ENCODE measurements around the gene YES1.

Gene YES1

DNA sequence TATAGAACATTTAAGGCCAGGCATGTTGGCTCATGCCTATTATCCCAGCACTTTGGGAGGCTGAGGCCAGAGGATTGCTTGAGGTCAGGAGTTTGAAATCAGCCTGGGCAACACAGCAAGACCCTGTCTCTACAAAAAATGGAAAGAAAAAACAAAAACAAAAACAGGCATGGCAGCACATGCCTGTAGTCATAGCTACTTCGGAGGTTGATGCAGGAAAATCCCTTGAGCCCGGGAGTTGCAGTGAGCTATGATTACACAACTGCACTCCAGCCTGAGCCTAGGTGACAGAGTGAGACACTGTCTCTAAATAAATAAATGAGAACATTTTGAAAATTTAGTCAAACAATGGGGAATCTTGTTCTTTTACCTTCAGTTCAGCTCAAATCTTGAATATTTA lies 12.1 kb upstream of the YES1 start:
- Histone ChIP-seq H3K4me3 (ENCODE audit: low read depth in 1 of 2, low read length in 2 of 2) (no peak overlapping the region), H3K27me3 (ENCODE audit: control insufficient read depth in 1 of 2, insufficient read depth in 2 of 2, low read length in 2 of 2) (no peaks in the 10 kb centered on the region), H3K9ac (ENCODE audit: low read depth in 1 of 2, low read length in 2 of 2) (no peak overlapping the region), H3K36me3 (ENCODE audit: control insufficient read depth in 1 of 2, insufficient read depth in 2 of 2, low read length in 2 of 2) (no peaks in the 10 kb centered on the region), H3K9me3 (ENCODE audit: control insufficient read depth in 1 of 2, low read length in 2 of 2) (no peaks in the 10 kb centered on the region), H3K27ac (ENCODE audit: low read depth, low read length) (no peak overlapping the region), H3K4me1 (ENCODE audit: control insufficient read depth in 1 of 2, insufficient read depth in 2 of 2, low read length in 2 of 2) (no peaks in the 10 kb centered on the region)

DNA sequence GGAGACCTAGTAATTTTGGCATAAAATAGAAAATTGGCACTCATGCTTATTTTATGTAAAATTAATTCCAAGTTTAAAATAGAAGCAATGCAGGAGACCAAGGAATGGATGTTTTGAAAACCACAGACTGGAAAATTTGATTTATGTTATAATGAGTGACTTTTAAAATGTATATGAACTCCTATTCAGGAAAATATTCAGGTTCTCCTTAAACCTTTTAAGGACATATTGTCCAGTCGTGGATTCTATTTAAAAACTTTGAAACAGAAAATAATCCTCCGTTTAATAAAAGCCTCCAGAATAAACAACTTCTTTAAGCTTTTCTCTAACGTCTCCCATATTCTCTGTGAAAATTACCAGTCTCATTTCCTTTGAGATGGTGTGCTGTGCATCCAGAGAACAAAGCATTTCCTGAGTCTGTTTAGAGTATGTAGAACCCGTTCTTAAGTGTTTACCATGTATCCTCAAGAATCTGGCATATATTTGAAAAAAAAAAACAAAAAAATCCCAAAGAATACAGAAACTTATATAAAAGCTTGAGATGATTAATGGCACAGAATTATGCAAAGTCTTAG lies 8.6 kb upstream of the YES1 start:
- H3K9me3 ChIP-seq (ENCODE audit: control insufficient read depth in 1 of 2, low read length in 2 of 2), result no peaks in the 10 kb centered on the region
- H3K27me3 ChIP-seq (ENCODE audit: control insufficient read depth in 1 of 2, insufficient read depth in 2 of 2, low read length in 2 of 2), result no peaks in the 10 kb centered on the region
- no peaks in the 10 kb centered on the region for H3K36me3 ChIP-seq (ENCODE audit: control insufficient read depth in 1 of 2, insufficient read depth in 2 of 2, low read length in 2 of 2)
- H3K9ac ChIP-seq (ENCODE audit: low read depth in 1 of 2, low read length in 2 of 2), result no peak overlapping the region
- H3K4me3 ChIP-seq (ENCODE audit: low read depth in 1 of 2, low read length in 2 of 2), result no peak overlapping the region
- H3K27ac ChIP-seq (ENCODE audit: low read depth, low read length), result no peak overlapping the region
- H3K4me1 ChIP-seq (ENCODE audit: control insufficient read depth in 1 of 2, insufficient read depth in 2 of 2, low read length in 2 of 2), result no peaks in the 10 kb centered on the region

DNA sequence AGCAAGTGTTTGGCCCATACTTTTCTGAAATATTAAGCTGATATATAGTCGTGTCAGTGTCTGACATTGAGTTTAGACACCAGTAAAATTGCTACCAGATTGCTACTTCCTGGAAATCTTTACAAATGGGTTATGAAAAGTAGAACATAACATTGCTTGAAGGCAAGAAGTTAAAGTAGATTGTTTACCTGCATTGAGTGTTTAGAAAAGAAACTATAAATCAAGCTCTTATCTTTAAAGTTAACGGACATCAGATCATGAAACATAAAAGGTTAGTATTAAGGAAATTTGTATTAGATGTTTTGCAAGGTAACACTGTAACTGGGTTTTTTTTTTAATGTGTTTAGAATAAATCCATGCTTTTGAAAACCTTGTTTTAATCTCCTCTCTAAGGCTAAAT lies 4.8 kb upstream of the YES1 start:
- H3K4me1 ChIP-seq (ENCODE audit: control insufficient read depth in 1 of 2, insufficient read depth in 2 of 2, low read length in 2 of 2), result peaks cover 4 to 7% of the 10 kb centered on the region in 2 donors
- H3K9ac ChIP-seq (ENCODE audit: low read depth in 1 of 2, low read length in 2 of 2), result no peak overlapping the region
- H3K36me3 ChIP-seq (ENCODE audit: control insufficient read depth in 1 of 2, insufficient read depth in 2 of 2, low read length in 2 of 2), result no peaks in the 10 kb centered on the region
- no peak overlapping the region for H3K27ac ChIP-seq (ENCODE audit: low read depth, low read length)
- H3K4me3 ChIP-seq (ENCODE audit: low read depth in 1 of 2, low read length in 2 of 2), result no peak overlapping the region
- no peaks in the 10 kb centered on the region for H3K27me3 ChIP-seq (ENCODE audit: control insufficient read depth in 1 of 2, insufficient read depth in 2 of 2, low read length in 2 of 2)
- H3K9me3 ChIP-seq (ENCODE audit: control insufficient read depth in 1 of 2, low read length in 2 of 2), result no peaks in the 10 kb centered on the region

DNA sequence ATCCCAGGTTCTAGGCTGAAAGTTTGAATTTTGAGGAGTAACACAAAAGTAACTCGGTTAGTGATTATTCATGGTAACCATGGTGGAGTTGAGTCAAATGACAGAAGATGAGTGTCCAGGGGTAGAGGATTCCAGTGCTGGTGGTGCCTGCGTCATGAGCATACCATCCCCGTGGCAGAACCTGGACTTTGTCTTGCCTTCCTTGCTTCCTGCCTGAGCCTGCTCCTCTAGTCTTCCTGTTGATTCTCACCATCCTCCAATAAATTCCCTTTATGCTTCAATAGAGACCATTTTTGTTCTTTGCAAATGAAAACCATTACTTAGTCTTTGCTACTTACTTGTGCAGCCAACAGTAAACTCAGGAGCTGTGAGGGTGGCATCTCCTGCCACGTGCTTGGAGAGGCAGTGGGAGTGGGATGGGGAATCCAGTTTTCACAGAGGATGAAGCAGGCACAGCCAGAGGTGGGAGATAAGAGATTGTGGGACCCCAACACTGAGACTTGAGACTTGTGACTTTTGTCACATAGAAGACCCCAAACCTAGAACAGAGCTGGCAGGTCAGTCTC lies 4.1 kb upstream of the YES1 start:
- Histone ChIP-seq H3K36me3 (ENCODE audit: control insufficient read depth in 1 of 2, insufficient read depth in 2 of 2, low read length in 2 of 2) (no peaks in the 10 kb centered on the region), H3K4me1 (ENCODE audit: control insufficient read depth in 1 of 2, insufficient read depth in 2 of 2, low read length in 2 of 2) (peaks cover 4 to 7% of the 10 kb centered on the region in 2 donors), H3K27ac (ENCODE audit: low read depth, low read length) (no peak overlapping the region), H3K27me3 (ENCODE audit: control insufficient read depth in 1 of 2, insufficient read depth in 2 of 2, low read length in 2 of 2) (no peaks in the 10 kb centered on the region), H3K4me3 (ENCODE audit: low read depth in 1 of 2, low read length in 2 of 2) (no peak overlapping the region), H3K9ac (ENCODE audit: low read depth in 1 of 2, low read length in 2 of 2) (no peak overlapping the region), H3K9me3 (ENCODE audit: control insufficient read depth in 1 of 2, low read length in 2 of 2) (no peaks in the 10 kb centered on the region)

GRCh38 chr18:815353-815752 lies 3.3 kb upstream of the YES1 start:
- Histone ChIP-seq H3K4me1 (ENCODE audit: control insufficient read depth in 1 of 2, insufficient read depth in 2 of 2, low read length in 2 of 2) (peaks cover 6 to 7% of the 10 kb centered on the region in 2 donors), H3K27ac (ENCODE audit: low read depth, low read length) (no peak overlapping the region), H3K9me3 (ENCODE audit: control insufficient read depth in 1 of 2, low read length in 2 of 2) (no peaks in the 10 kb centered on the region), H3K27me3 (ENCODE audit: control insufficient read depth in 1 of 2, insufficient read depth in 2 of 2, low read length in 2 of 2) (no peaks in the 10 kb centered on the region), H3K9ac (ENCODE audit: low read depth in 1 of 2, low read length in 2 of 2) (no peak overlapping the region), H3K36me3 (ENCODE audit: control insufficient read depth in 1 of 2, insufficient read depth in 2 of 2, low read length in 2 of 2) (no peaks in the 10 kb centered on the region), H3K4me3 (ENCODE audit: low read depth in 1 of 2, low read length in 2 of 2) (no peak overlapping the region)

DNA sequence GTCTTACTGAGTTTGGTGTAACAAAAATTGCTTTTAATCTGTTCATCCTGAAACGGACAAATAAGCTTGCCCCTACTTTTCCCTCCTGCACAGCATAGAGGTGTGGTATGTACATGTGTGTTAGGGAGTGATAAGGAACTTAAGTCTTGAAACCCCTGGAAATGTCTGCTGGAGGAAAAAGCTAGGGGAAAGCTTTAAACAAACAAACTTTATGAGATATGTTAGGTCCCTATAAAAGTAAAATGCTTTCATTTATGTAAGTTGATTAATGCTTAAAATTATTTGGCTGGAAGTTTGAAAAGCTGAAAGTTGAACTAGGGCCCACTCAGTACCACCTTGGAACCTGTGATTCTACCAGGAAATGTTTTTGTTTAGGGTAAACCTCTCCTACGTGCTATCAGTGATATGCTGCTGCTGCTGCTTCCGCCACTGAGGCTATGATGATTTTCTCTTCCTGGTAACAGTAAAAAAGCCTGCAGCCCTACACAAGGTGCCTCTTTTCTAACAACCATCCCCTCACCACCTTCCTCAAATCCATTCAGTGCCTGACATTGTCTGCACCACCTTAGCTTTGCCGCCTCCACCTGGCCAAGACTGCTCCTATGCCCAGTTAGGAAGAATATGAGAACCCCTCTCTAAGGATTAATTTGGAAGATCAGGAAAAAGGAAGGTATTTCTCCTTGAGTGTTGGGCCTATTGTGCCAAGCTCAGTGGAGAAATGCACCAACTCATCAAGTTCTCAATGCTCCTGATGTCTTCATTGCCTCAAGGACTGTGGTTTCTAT lies 2.5 kb upstream of the YES1 start:
- no peak overlapping the region for H3K27ac ChIP-seq (ENCODE audit: low read depth, low read length)
- H3K4me1 ChIP-seq (ENCODE audit: control insufficient read depth in 1 of 2, insufficient read depth in 2 of 2, low read length in 2 of 2), result peaks cover 8 to 11% of the 10 kb centered on the region in 2 donors
- no peak overlapping the region for H3K9ac ChIP-seq (ENCODE audit: low read depth in 1 of 2, low read length in 2 of 2)
- no peak overlapping the region for H3K4me3 ChIP-seq (ENCODE audit: low read depth in 1 of 2, low read length in 2 of 2)
- H3K36me3 ChIP-seq (ENCODE audit: control insufficient read depth in 1 of 2, insufficient read depth in 2 of 2, low read length in 2 of 2), result no peaks in the 10 kb centered on the region
- no peaks in the 10 kb centered on the region for H3K9me3 ChIP-seq (ENCODE audit: control insufficient read depth in 1 of 2, low read length in 2 of 2)
- no peaks in the 10 kb centered on the region for H3K27me3 ChIP-seq (ENCODE audit: control insufficient read depth in 1 of 2, insufficient read depth in 2 of 2, low read length in 2 of 2)

DNA sequence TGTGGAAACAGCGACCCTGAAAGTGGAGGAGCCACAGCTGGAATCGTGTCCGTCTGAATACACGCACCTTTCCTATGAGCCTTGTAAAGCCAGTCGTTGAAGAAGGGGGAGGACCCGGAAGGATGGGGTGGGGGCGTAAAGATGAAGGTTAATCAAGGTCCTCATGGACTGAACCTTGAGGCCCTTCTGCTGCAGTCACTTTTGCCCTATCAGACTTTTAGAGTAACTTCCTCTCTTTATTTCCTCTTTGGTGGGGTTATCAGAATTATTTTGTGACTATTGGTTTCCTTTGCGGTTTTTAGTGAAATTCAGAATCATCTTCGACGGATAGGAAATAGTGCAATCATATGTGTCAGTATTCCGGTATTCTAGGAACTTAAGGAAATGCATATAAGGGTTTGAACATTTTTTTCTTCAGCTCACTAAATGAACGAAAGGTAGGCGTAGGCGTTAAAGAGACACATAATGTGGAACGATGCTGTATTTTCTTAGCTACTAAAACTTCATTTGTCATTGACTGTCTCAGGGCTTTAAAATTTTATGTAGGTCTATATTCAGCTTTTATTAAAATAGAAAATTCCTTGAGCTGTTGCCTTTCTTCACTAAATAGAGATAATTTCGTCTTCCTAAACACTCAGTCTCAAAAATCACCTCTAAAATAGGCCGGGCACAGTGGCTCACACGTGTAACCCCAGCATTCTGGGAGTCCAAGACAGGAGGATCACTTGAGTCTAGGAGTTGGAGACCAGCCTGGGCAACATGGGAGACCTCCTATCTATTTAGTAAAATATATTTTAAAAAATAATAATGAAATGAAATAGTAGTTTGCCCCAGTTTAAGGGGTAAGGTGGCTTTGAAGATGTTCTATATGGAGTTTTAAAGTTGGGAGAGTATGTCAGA lies 1.4 kb upstream of the YES1 start:
- peaks cover 10 to 16% of the 10 kb centered on the region in 2 donors for H3K4me1 ChIP-seq (ENCODE audit: control insufficient read depth in 1 of 2, insufficient read depth in 2 of 2, low read length in 2 of 2)
- peak overlapping the region; percentile 61 to 88 for H3K4me3 ChIP-seq (ENCODE audit: low read depth in 1 of 2, low read length in 2 of 2)
- H3K9me3 ChIP-seq (ENCODE audit: control insufficient read depth in 1 of 2, low read length in 2 of 2), result no peaks in the 10 kb centered on the region
- no peaks in the 10 kb centered on the region for H3K36me3 ChIP-seq (ENCODE audit: control insufficient read depth in 1 of 2, insufficient read depth in 2 of 2, low read length in 2 of 2)
- H3K27me3 ChIP-seq (ENCODE audit: control insufficient read depth in 1 of 2, insufficient read depth in 2 of 2, low read length in 2 of 2), result no peaks in the 10 kb centered on the region
- peak overlapping the region; percentile 90 for H3K27ac ChIP-seq (ENCODE audit: low read depth, low read length)
- H3K9ac ChIP-seq (ENCODE audit: low read depth in 1 of 2, low read length in 2 of 2), result peak overlapping the region; percentile 71 to 81

DNA sequence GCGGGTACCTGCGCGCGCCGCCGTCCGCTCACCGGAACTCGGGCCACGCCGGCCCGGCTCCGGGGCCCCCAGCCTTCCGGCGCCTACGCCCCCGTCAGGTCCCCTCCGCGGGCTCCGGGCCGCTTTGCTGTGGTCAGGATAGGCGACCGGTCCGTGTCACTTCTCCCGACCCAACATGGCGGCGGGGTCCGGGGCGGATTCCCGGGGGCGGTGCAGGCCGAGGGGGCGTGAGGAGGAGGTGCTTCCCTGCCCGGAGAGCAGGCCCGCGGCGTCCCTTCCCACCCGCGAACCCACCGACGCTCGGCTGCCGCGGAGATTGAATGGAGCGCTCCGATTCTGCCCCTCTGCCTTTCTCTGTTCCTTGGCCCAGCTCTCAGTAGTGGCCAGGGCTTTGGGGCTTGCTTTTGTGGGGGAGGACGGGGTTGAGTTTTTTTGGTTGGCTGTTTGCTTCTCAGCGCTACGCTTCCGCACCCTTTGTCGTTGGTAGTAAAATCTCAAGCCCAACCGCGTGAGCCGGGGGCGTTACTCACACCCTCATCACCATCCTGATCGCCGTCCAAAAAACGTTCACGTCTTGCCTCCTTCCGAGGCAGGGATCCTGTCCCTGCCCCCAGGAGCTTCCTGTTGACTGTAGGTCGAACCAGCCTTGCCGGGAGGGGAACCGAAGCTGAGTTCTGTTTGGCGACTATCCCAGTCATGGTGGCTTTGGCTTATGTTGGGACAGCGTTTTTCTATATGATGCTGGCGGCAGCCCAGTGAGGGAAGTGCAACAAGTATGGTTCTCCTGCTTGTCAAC lies 532 bp upstream of the YES1 start:
- peak overlapping the region; percentile 61 to 88 for H3K4me3 ChIP-seq (ENCODE audit: low read depth in 1 of 2, low read length in 2 of 2)
- peak overlapping the region; percentile 71 to 81 for H3K9ac ChIP-seq (ENCODE audit: low read depth in 1 of 2, low read length in 2 of 2)

DNA sequence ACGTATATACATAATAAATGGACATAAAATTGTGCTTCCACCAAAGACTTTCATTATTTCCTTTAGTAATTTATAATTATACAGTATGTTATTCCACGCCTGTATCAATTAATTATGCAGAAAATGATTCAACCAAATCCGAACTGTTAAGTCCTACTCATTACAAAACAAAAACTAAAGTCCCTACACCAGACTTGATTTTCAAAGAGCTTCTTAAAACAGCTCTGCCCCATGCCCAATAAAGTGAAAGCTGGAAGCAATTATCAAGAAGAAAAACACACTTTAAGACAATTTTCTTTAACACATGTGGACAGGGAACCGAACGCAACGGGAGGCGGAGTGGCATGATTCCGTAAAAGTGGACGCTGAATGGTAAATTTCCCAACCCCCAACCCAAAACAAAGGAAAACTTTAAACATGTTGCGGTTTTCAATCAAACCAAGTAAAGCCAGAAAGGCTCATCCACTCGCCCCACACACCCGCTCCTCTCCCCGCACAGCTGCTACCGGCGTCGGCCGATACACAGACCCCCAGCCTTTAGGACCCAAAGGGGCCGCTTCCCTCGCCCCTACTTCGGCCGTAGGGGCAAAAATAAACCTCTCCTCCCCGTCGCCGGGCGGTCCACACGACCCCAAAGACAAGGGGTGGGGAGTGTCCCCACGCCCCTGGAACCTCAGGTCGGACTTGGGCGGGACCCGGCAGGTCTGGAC lies 705 bp downstream of the YES1 start:
- Histone ChIP-seq H3K36me3 (ENCODE audit: control insufficient read depth in 1 of 2, insufficient read depth in 2 of 2, low read length in 2 of 2) (no peaks in the 10 kb centered on the region), H3K9ac (ENCODE audit: low read depth in 1 of 2, low read length in 2 of 2) (peak overlapping the region; percentile 77 to 81), H3K27ac (ENCODE audit: low read depth, low read length) (peak overlapping the region; percentile 90), H3K4me3 (ENCODE audit: low read depth in 1 of 2, low read length in 2 of 2) (peak overlapping the region; percentile 61 to 88), H3K27me3 (ENCODE audit: control insufficient read depth in 1 of 2, insufficient read depth in 2 of 2, low read length in 2 of 2) (no peaks in the 10 kb centered on the region), H3K9me3 (ENCODE audit: control insufficient read depth in 1 of 2, low read length in 2 of 2) (no peaks in the 10 kb centered on the region), H3K4me1 (ENCODE audit: control insufficient read depth in 1 of 2, insufficient read depth in 2 of 2, low read length in 2 of 2) (peaks cover 10 to 25% of the 10 kb centered on the region in 2 donors)

More for the DNA sequence above, 532 bp upstream of the YES1 start:
- Histone ChIP-seq H3K9me3 (ENCODE audit: control insufficient read depth in 1 of 2, low read length in 2 of 2) (no peaks in the 10 kb centered on the region), H3K27ac (ENCODE audit: low read depth, low read length) (peak overlapping the region; percentile 90), H3K36me3 (ENCODE audit: control insufficient read depth in 1 of 2, insufficient read depth in 2 of 2, low read length in 2 of 2) (no peaks in the 10 kb centered on the region), H3K4me1 (ENCODE audit: control insufficient read depth in 1 of 2, insufficient read depth in 2 of 2, low read length in 2 of 2) (peaks cover 10 to 24% of the 10 kb centered on the region in 2 donors), H3K27me3 (ENCODE audit: control insufficient read depth in 1 of 2, insufficient read depth in 2 of 2, low read length in 2 of 2) (no peaks in the 10 kb centered on the region)
